Eye (tissue), 1 donor: ENCODE data around the gene TRAF1.

Source experiments
- DNase-seq: peaks from one replicate; pipeline ENCODE4 v3.0.0-alpha.2; 2015

Gene TRAF1

DNA sequence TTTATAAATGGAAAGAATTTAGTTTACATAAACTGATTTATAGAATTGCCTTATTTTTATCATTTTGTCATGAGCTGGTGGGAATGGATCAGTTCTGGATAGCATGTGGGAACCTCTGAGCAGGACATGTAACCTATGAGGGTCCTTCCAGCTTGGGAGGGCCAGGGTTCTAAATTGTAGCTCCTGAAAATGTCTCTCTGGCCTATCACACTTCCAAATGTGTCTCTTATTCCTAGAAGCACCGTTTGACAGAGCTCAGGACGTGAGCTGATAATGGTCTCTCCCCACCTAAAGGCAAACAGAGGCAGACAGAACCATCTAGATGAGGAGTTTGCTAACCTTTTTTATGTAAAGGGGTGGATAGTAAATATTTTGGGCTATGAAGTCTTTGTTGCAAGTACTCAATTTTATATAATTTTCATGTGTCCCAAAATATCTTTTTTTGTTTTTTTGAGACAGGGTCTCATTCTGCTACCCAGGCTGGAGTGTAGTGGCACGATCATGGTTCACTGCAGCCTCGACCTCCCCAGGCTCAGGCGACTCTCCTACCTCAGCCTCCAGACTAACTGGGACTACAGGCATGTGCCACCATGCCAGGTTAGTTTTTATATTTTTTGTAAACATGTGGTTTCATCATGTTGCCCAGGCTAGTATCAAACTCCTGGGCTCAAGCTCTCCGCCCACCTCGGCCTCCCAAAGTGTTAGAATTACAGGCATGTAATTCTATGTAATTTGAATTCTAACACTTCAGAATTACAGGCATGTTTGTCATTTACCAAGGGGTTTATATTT lies 4.0 kb downstream of the TRAF1 start:
- no peak for DNase-seq

DNA sequence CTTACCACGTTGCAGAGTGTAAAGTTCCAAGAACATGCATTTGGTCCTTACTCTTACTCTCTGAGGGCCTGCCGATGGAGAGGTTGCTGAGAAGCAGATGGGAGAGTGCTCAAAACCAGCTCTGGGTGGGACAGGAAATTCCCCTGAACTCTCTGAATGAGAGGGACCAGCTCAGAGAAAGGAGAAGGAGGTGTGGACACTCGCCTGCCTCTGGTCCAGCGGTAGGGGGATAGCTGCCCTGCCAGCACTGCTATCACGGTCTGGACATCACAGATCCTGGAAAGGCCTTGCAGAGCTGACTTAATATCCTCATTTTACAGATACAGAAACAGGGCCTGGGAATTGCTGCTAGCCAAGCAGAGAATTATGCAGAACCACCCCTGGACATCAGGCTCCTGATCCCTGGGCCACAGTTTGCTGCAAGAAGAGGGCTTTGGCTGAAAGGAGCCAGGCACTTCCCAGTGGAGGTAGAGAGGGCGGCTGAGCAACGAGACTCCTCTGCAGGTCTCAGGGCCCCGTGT lies 4.9 kb downstream of the TRAF1 start:
- no peak for DNase-seq

GRCh38 chr9:120920806-120921178 lies 5.8 kb downstream of the TRAF1 start:
- DNase-seq = no peak

GRCh38 chr9:120919843-120920805 lies 6.5 kb downstream of the TRAF1 start:
- peak; percentile 71 for DNase-seq

GRCh38 chr9:120918931-120919842 lies 7.4 kb downstream of the TRAF1 start:
- DNase-seq = no peak

DNA sequence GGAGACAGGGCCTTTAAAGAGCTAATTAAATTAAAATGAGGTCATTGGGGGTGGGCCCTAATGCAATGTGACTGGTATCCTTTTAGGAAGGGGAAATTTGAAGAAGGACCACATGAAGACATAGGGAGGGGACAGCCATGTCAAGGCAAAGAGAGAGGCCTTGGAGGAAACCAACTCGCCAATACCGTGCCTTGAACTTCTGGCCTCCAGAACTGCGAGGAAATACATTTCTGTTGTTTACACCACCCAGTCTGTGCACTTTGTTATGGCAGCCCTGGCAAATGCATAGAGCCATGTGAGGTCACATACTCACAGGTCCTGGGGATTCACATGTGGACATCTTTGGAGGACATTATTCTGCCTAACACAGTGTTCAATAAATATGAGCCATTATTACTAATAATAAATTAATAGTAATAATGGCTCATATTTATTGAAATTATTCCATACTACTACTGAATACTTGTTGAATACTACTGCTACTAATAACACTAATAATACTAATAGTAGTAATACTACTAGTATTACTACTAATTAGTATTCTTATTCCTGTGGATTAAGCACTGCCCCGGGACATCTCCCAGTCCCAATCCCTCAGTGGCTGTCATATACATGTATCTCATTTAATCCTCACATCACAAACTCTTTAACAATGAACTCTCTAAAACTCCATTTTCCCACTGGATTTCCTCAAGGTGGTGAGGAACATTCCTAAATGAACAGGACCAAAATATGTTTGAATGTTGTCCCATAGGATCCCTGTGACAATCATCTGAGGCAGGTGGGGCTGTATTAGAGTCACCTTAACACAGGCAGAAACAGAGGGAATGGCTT lies 8.4 kb downstream of the TRAF1 start:
- no peak for DNase-seq

- DNase-seq = no peak
Observed at GRCh38 chr9:120916991-120917880, 9.4 kb downstream of the TRAF1 start.

DNA sequence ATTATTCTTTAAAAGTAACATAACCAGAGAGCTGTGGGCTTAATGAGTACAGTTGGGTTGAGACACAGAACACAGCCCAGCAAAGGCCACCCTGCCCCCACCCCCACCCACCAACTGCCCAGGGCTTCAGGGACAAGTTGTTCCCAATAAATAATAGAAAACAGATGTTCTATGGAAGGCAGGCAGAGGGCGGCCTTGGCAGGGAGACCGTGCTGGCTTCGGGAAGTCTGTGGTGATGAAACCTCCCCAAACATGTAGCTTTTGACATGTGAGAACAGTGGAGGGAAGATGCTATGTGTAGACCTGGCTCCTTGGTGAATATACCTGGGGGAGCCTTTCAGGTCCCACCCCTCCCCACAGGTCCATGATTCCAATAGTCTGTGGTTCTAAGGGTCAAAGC lies 10.0 kb downstream of the TRAF1 start:
- no peak for DNase-seq

DNA sequence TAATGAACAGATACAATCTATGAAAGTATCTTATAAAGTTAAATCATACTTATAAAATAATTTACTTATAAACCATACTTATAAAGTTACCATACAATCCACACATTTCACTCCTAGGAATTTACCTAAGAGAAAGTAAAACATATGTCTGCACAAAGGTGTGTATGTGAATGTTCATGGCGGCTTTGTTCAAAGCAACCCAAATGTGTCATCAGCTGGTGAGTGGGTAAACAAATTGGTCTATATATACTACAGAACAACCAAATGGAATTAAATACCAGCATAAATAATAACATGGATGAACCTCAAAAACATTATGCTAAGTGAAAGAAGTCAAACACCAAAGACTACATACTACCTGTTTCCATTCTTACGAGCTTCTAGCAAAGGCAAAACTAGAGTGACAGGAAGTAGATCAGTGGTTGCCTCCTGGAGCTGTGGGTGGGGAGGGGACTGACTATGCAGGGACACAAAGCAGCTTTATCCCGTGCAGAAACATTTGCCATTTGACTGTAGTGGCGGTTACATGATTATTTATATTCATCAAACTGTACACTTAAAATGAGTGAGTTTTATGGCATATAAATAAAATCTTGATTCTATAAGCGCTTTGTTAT lies 10.6 kb downstream of the TRAF1 start:
- DNase-seq = no peak

DNA sequence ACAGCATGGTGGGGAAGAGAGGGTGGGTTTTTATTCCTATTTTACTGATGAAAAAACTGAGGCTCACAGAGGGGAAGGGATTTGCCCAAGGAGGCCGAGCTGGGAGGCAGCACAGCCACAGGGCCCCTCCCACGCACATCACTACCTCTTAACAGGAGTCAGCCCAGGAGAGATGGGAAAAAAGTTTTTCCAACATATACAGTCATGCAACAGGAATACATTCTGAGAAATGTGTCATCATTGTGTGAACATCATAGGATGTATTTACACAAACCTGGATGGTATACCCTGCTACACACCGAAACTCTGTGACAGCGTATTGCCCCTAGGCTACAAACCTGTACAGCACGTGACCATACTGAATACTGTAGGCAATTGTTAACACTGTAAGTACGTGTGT lies 11.6 kb downstream of the TRAF1 start:
- no peak for DNase-seq

GRCh38 chr9:120914396-120914795 lies 12.2 kb downstream of the TRAF1 start:
- no peak for DNase-seq

- no peak for DNase-seq
Observed at GRCh38 chr9:120913647-120914264, 12.8 kb downstream of the TRAF1 start.

DNA sequence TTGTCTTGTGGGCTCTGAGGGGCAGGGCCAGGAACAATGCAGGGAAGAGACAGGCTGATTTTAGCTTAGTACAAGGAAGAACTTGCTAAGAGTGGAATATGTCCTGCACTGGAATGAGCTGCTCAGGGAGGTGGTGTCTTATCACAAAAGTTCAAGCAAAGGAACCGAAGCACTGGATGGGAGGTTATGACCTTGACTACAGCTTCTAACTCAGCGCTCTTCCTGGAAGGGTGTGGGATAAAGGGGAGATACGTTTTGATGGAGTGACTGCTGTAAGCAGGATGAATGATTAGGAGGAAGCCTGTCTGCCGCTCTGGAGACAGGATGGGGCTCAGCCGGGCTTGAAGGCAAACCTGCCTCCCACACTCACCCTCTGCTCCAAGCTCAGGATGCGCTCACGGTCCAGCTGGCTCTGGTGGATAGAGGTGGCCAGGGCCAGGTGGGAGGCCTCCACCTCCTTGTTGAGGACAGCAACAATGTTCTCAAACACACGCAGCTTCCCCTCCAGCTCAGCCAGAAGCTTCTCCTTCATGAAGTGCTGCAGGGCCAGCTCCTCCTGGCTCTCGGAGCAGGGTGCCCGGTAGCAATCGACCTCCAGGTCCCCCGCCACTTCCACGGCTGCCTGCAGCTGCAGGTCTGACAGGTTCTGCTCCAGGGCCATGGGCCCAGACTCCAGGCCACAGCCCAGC lies 13.5 kb downstream of the TRAF1 start:
- no peak for DNase-seq

- DNase-seq = no peak
Observed at GRCh38 chr9:120911295-120911837, 15.2 kb downstream of the TRAF1 start.

GRCh38 chr9:120910643-120911042 lies 16.0 kb downstream of the TRAF1 start:
- no peak for DNase-seq

GRCh38 chr9:120909904-120910303 lies 16.7 kb downstream of the TRAF1 start:
- DNase-seq = no peak

- no peak for DNase-seq
Observed at GRCh38 chr9:120905315-120906164, 21.1 kb downstream of the TRAF1 start.

- no peak for DNase-seq
Observed at GRCh38 chr9:120904978-120905301, 21.7 kb downstream of the TRAF1 start.
